Liver (tissue), 9 donors: ENCODE data around the gene DEPDC5. TPM values are rescaled to one million over a fixed set of nuclear protein-coding genes. Genes with fewer than 3 reads are reported as not detected.
"Not testable (repeated sequence)": the region's sequence is repeated elsewhere in the genome, so short reads cannot be mapped to it uniquely, and the experiment has no call there.

Source experiments
- DNase-seq: peaks from one replicate; pipeline ENCODE4 v3.0.0-alpha.2; 2017; ENCODE audit warnings: low spot score
- H3K27ac ChIP-seq, 2 donors: one replicate each; pipeline ENCODE4 v1.7.0; 2013; ENCODE audit warnings: inconsistent platforms in 2 of 2, low read length in 2 of 2, control low read depth in 1 of 2, low read depth in 1 of 2, mild to moderate bottlenecking in 1 of 2
- H3K27me3 ChIP-seq, 4 donors: one replicate each; pipeline versions ENCODE4 v1.6.1 to v1.7.0; 2013; ENCODE audit warnings: low read length in 3 of 4, inconsistent platforms in 1 of 4, mild to moderate bottlenecking in 1 of 4, moderate library complexity in 1 of 4; ENCODE audit not compliant: control insufficient read depth in 4 of 4, insufficient read depth in 4 of 4
- H3K36me3 ChIP-seq, 4 donors: one replicate each; pipeline versions ENCODE4 v1.6.1 to v1.7.0; 2013; ENCODE audit warnings: low read length in 3 of 4, mild to moderate bottlenecking in 3 of 4, low read depth in 1 of 4, moderate library complexity in 1 of 4; ENCODE audit not compliant: control insufficient read depth in 4 of 4, insufficient read depth in 3 of 4
- H3K4me1 ChIP-seq, 4 donors: one replicate each; pipeline versions ENCODE4 v1.6.1 to v1.7.0; 2013; ENCODE audit warnings: low read length in 3 of 4, mild to moderate bottlenecking in 3 of 4, moderate library complexity in 1 of 4; ENCODE audit not compliant: control insufficient read depth in 4 of 4, insufficient read depth in 4 of 4
- H3K4me3 ChIP-seq, 3 donors: one replicate each; pipeline versions ENCODE4 v1.6.1 to v1.7.0; 2013; ENCODE audit warnings: low read length in 3 of 3, control low read depth in 1 of 3, low read depth in 1 of 3, mild to moderate bottlenecking in 1 of 3
- H3K9ac ChIP-seq, 2 donors: one replicate each; pipeline ENCODE4 v1.7.0; 2013; ENCODE audit warnings: low read length in 2 of 2, mild to moderate bottlenecking in 2 of 2, moderate library complexity in 2 of 2, control low read depth in 1 of 2, low read depth in 1 of 2
- H3K9me3 ChIP-seq, 4 donors: one replicate each; pipeline versions ENCODE4 v1.6.1 to v1.7.0; 2013; ENCODE audit warnings: low read length in 3 of 4; ENCODE audit not compliant: control insufficient read depth in 4 of 4
- FOXA2 ChIP-seq: IDR thresholded peaks from 2 replicates; pipeline ENCODE4 v1.6.1; 2016; ENCODE audit warnings: antibody characterized with exemption
- GABPA ChIP-seq, 2 donors: IDR thresholded peaks in 1 of 2; conservative IDR thresholded peaks in 1 of 2; 2 replicates each; pipeline ENCODE4 v1.6.1; 2016; ENCODE audit warnings: antibody characterized with exemption in 2 of 2, mild to moderate bottlenecking in 1 of 2, moderate library complexity in 1 of 2
- HNF4A ChIP-seq, 2 donors: conservative IDR thresholded peaks; 2 replicates each; pipeline ENCODE4 v1.6.1; 2016; ENCODE audit warnings: antibody characterized with exemption in 2 of 2, mild to moderate bottlenecking in 2 of 2
- HNF4G ChIP-seq: IDR thresholded peaks from 2 replicates; pipeline ENCODE4 v1.6.1; 2016; ENCODE audit warnings: antibody characterized with exemption
- JUND ChIP-seq, 2 donors: IDR thresholded peaks; 2 replicates each; pipeline ENCODE4 v1.6.1; 2016; ENCODE audit warnings: antibody characterized with exemption in 2 of 2
- NR2F2 ChIP-seq: IDR thresholded peaks from 2 replicates; pipeline ENCODE4 v1.6.1; 2016; ENCODE audit warnings: antibody characterized with exemption
- RAD21 ChIP-seq, 2 donors: IDR thresholded peaks; 2 replicates each; pipeline ENCODE4 v1.6.1; 2016; ENCODE audit warnings: antibody characterized with exemption in 2 of 2, mild to moderate bottlenecking in 2 of 2
- RXRA ChIP-seq, 2 donors: IDR thresholded peaks; 2 replicates each; pipeline ENCODE4 v1.6.1; 2017 to 2018; ENCODE audit warnings: antibody characterized with exemption in 2 of 2, mild to moderate bottlenecking in 1 of 2
- SP1 ChIP-seq: IDR thresholded peaks from 2 replicates; pipeline ENCODE4 v1.6.1; 2018; ENCODE audit warnings: antibody characterized with exemption, mild to moderate bottlenecking
- YY1 ChIP-seq: IDR thresholded peaks from 2 replicates; pipeline ENCODE4 v1.6.1; 2016; ENCODE audit warnings: antibody characterized with exemption, mild to moderate bottlenecking
- WGBS: extraction: QIAGEN DNeasy Blood & Tissue Kit; methylation state at CpG from one replicate; pipeline ENCODE4 v1.1.7; 2013; 5-methylcytosine and 5-hydroxymethylcytosine counted together
- polyA plus RNA-seq, 2 donors: library from polyadenylated mRNA; stranded (reverse) in 1 of 2; unstranded in 1 of 2; fragments of 200-250 nt in 1 of 2; fragments of >200 nt in 1 of 2; fragmentation: Nextera tagmentation in 1 of 2; extraction: Ambion mirVana in 1 of 2; gene quantifications; one replicate each; pipeline versions ENCODE4 v1.2.1 to v1.2.3, GENCODE V29; 2013 to 2015
- total RNA-seq, 2 donors: library from RNA; depleted of rRNA; stranded (reverse); fragments of >200 nt; gene quantifications; one replicate each; pipeline ENCODE4 v1.2.3, GENCODE V29; 2014
- TF ChIP-seq, protein P1 (sequence below): IDR thresholded peaks from 2 replicates; pipeline ENCODE4 v1.6.1; 2016; ENCODE audit warnings: antibody characterized with exemption
- TF ChIP-seq, protein P2 (sequence below): IDR thresholded peaks from 2 replicates; pipeline ENCODE4 v1.6.1; 2016; ENCODE audit warnings: antibody characterized with exemption, mild to moderate bottlenecking
- TF ChIP-seq, protein P3 (sequence below): IDR thresholded peaks from 2 replicates; pipeline ENCODE4 v1.6.1; 2016; ENCODE audit warnings: antibody characterized with exemption
- TF ChIP-seq, protein P4 (sequence below): IDR thresholded peaks from 2 replicates; pipeline ENCODE4 v1.6.1; 2016; ENCODE audit warnings: antibody characterized with exemption
- donor health status: healthy.
- donor health status: healthy.
- donor health status: healthy.
- donor health status: healthy.
- donor health status: healthy.

The DEPDC5 gene
- total and polyA plus RNA-seq, 4 donors = 5.5 to 19.4 (median 12.6) TPM

DNA sequence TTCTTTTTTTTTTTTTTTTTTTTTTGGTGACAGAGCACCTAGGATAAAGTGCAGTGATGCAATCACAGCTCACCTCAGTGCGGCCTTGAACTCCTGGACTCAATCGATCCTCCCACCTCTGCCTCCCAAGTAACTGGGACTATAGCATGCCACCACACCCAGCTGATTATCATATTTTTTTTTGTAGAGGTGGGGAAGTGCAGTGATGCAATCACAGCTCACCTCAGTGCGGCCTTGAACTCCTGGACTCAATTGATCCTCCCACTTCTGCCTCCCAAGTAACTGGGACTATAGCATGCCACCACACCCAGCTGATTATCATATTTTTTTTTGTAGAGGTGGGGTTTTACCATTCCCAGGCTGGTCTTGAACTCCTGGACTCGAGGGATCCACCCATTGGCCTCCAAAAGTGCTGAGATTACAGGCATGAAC lies 61.6 kb downstream of the DEPDC5 start:
- Histone ChIP-seq H3K27ac (peak overlapping the region; percentile 50 to 88), H3K36me3 (peaks cover under 1 to 43% (median 31%) of the 10 kb centered on the region in 4 donors), H3K4me1 (peaks cover 5 to 32% (median 28%) of the 10 kb centered on the region in 4 donors)
- H3K9ac ChIP-seq, H3K4me3 ChIP-seq, H3K27me3 ChIP-seq, H3K9me3 ChIP-seq: not testable (repeated sequence)
- TF ChIP-seq, protein P1, sequence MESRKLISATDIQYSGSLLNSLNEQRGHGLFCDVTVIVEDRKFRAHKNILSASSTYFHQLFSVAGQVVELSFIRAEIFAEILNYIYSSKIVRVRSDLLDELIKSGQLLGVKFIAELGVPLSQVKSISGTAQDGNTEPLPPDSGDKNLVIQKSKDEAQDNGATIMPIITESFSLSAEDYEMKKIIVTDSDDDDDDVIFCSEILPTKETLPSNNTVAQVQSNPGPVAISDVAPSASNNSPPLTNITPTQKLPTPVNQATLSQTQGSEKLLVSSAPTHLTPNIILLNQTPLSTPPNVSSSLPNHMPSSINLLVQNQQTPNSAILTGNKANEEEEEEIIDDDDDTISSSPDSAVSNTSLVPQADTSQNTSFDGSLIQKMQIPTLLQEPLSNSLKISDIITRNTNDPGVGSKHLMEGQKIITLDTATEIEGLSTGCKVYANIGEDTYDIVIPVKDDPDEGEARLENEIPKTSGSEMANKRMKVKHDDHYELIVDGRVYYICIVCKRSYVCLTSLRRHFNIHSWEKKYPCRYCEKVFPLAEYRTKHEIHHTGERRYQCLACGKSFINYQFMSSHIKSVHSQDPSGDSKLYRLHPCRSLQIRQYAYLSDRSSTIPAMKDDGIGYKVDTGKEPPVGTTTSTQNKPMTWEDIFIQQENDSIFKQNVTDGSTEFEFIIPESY = peak; percentile 88
- TF ChIP-seq SP1 = peak; percentile 74
- peak in 1 of 2 donors; percentile 37 for TF ChIP-seq GABPA (IDR thresholded peaks at IDR 0.05 in 1 of 2, conservative IDR thresholded peaks at IDR 0.05 in 1 of 2)
- TF ChIP-seq, protein P2, sequence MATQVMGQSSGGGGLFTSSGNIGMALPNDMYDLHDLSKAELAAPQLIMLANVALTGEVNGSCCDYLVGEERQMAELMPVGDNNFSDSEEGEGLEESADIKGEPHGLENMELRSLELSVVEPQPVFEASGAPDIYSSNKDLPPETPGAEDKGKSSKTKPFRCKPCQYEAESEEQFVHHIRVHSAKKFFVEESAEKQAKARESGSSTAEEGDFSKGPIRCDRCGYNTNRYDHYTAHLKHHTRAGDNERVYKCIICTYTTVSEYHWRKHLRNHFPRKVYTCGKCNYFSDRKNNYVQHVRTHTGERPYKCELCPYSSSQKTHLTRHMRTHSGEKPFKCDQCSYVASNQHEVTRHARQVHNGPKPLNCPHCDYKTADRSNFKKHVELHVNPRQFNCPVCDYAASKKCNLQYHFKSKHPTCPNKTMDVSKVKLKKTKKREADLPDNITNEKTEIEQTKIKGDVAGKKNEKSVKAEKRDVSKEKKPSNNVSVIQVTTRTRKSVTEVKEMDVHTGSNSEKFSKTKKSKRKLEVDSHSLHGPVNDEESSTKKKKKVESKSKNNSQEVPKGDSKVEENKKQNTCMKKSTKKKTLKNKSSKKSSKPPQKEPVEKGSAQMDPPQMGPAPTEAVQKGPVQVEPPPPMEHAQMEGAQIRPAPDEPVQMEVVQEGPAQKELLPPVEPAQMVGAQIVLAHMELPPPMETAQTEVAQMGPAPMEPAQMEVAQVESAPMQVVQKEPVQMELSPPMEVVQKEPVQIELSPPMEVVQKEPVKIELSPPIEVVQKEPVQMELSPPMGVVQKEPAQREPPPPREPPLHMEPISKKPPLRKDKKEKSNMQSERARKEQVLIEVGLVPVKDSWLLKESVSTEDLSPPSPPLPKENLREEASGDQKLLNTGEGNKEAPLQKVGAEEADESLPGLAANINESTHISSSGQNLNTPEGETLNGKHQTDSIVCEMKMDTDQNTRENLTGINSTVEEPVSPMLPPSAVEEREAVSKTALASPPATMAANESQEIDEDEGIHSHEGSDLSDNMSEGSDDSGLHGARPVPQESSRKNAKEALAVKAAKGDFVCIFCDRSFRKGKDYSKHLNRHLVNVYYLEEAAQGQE = peak; percentile 33
- TF ChIP-seq NR2F2 = peak; percentile 28
- TF ChIP-seq HNF4G = peak; percentile 75
- peak; percentile 80 to 85 for TF ChIP-seq JUND (IDR thresholded peaks at IDR 0.05)
- peak; percentile 89 to 90 for TF ChIP-seq RXRA (IDR thresholded peaks at IDR 0.05)
- TF ChIP-seq RAD21 (IDR thresholded peaks at IDR 0.05) = peak in 1 of 2 donors; percentile 33
- TF ChIP-seq, protein P3, sequence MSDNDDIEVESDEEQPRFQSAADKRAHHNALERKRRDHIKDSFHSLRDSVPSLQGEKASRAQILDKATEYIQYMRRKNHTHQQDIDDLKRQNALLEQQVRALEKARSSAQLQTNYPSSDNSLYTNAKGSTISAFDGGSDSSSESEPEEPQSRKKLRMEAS = peak; percentile 83
- peak; percentile 67 for TF ChIP-seq YY1
- TF ChIP-seq, protein P4, sequence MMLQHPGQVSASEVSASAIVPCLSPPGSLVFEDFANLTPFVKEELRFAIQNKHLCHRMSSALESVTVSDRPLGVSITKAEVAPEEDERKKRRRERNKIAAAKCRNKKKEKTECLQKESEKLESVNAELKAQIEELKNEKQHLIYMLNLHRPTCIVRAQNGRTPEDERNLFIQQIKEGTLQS = peak; percentile 84
- TF ChIP-seq HNF4A (conservative IDR thresholded peaks at IDR 0.05) = peak; percentile 93 to 95
- TF ChIP-seq FOXA2 = peak; percentile 23
- DNase-seq = peak; percentile 38
- WGBS = 39% methylated on average over 4 of the region's 4 CpGs

DNA sequence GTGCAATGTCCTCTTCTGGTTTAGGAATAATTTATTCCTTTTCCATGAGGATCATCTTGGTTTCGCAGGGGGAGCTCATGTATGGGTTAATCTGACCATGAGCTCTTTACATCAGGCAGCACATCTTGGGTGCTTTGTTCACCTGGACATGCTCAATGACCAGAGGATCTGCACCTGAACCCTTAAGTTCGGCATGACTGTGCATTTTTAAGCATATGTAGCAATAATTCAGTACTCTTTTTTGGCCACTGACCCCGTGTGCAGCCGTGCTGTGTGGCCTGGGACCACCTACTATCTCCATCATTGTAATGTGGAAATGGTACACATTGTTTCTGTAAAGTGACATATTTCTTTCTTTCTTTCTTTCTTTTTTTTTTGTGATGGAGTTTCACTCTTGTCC lies 62.9 kb downstream of the DEPDC5 start:
- no peak for DNase-seq
- peaks cover 5 to 32% (median 28%) of the 10 kb centered on the region in 4 donors for H3K4me1 ChIP-seq
- H3K9me3 ChIP-seq = no peaks in the 10 kb centered on the region
- H3K27me3 ChIP-seq = no peaks in the 10 kb centered on the region
- H3K9ac ChIP-seq = no peak overlapping the region
- no peak for TF ChIP-seq FOXA2
- no peak for TF ChIP-seq NR2F2
- TF ChIP-seq SP1 = no peak
- no peak for TF ChIP-seq HNF4G
- TF ChIP-seq HNF4A (conservative IDR thresholded peaks at IDR 0.05) = no peak
- no peak for TF ChIP-seq GABPA (IDR thresholded peaks at IDR 0.05 in 1 of 2, conservative IDR thresholded peaks at IDR 0.05 in 1 of 2)
- no peak for TF ChIP-seq JUND (IDR thresholded peaks at IDR 0.05)
- no peak overlapping the region for H3K27ac ChIP-seq
- H3K36me3 ChIP-seq = peaks cover 0 to 47% (median 40%) of the 10 kb centered on the region in 4 donors
- WGBS = 95% methylated on average over 4 of the region's 4 CpGs
- H3K4me3 ChIP-seq = no peak overlapping the region
